GM12875 (cell line): ENCODE results near the gene CFB.
"Not testable (repeated sequence)": the region's sequence is repeated elsewhere in the genome, so short reads cannot be mapped to it uniquely, and the experiment has no call there.

ENCODE experiments used
- H3K4me3 ChIP-seq: one replicate; pipeline ENCODE4 v1.5.1; 2011; ENCODE audit warnings: low read depth, low read length, control low read depth
- TF ChIP-seq, protein P1 (sequence below): IDR thresholded peaks from 2 replicates; pipeline ENCODE4 v1.5.1; 2011; ENCODE audit warnings: low read depth, mild to moderate bottlenecking, control low read depth, inconsistent platforms, low read length, moderate library complexity, borderline replicate concordance; ENCODE audit not compliant: insufficient read depth

Gene CFB

DNA sequence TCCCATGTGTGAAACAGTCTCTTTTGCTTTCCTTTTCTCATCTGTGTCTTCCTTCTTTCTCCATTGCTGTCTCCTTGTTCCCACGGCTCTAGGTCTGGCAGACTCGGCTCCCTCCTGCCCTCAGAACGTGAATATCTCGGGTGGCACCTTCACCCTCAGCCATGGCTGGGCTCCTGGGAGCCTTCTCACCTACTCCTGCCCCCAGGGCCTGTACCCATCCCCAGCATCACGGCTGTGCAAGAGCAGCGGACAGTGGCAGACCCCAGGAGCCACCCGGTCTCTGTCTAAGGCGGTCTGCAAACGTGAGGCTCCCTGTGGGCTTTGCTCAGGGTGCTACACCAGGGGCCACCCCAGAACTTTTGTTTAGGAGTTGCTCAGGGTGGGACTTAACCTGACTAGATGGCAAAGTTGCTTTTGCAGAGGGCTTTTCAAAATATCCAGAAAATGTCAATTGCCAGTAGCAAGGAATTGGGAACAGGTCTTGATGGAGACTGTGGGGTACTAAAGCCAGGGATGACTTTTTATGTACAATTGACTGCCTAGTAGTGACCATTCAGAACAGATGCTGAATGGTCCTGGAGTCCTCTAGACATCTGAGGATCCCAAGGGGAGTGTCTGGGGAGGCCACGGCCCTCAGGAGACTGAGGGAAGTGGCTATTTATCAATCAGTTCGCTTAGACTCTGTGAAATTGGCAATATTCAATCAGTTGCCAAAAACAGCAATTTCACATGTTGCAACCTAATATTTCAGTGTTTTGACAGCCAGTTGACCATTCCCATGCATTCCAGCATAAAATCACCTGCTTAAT is 17.8 kb upstream of the CFB start:
- TF ChIP-seq, protein P1, sequence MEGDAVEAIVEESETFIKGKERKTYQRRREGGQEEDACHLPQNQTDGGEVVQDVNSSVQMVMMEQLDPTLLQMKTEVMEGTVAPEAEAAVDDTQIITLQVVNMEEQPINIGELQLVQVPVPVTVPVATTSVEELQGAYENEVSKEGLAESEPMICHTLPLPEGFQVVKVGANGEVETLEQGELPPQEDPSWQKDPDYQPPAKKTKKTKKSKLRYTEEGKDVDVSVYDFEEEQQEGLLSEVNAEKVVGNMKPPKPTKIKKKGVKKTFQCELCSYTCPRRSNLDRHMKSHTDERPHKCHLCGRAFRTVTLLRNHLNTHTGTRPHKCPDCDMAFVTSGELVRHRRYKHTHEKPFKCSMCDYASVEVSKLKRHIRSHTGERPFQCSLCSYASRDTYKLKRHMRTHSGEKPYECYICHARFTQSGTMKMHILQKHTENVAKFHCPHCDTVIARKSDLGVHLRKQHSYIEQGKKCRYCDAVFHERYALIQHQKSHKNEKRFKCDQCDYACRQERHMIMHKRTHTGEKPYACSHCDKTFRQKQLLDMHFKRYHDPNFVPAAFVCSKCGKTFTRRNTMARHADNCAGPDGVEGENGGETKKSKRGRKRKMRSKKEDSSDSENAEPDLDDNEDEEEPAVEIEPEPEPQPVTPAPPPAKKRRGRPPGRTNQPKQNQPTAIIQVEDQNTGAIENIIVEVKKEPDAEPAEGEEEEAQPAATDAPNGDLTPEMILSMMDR: no peak
- no peak overlapping the region for H3K4me3 ChIP-seq

DNA sequence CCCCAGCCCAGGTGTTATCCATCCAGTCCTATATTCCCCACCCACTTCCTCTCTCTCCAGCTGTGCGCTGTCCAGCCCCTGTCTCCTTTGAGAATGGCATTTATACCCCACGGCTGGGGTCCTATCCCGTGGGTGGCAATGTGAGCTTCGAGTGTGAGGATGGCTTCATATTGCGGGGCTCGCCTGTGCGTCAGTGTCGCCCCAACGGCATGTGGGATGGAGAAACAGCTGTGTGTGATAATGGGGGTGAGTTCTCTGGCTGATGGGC is 17.3 kb upstream of the CFB start:
- TF ChIP-seq, protein P1: no peak
- no peak overlapping the region for H3K4me3 ChIP-seq

DNA sequence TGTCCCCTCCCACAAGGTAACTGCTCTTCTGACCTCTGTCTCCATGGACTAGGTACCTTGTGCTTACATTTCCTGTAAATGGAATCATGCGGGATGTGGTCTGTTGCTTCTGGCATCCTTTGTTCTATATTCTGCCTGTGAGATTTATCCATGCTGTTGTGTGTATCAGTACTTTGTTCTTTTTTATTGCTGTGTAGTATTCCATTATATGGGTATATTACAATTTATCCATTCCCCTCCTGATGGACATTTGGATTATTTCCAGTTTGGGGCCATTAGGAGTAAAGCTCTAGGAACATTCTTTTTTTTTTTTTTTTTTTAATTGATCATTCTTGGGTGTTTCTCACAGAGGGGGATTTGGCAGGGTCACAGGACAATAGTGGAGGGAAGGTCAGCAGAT is 14.9 kb upstream of the CFB start:
- TF ChIP-seq, protein P1: no peak
- H3K4me3 ChIP-seq: no peak overlapping the region

DNA sequence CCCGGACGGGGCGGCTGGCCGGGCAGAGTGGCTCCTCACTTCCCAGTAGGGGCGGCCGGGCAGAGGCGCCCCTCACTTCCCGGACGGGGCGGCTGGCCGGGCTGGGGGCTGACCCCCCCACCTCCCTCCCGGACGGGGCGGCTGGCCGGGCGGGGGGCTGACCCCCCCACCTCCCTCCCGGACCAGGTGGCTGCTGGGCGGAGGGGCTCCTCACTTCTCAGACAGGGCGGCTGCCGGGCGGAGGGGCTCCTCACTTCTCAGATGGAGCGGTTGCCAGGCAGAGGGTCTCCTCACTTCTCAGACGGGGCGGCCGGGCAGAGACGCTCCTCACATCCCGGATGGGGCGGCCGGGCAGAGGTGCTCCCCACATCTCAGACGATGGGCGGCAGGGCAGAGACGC is 13.8 kb upstream of the CFB start:
- H3K4me3 ChIP-seq: not testable (repeated sequence)

DNA sequence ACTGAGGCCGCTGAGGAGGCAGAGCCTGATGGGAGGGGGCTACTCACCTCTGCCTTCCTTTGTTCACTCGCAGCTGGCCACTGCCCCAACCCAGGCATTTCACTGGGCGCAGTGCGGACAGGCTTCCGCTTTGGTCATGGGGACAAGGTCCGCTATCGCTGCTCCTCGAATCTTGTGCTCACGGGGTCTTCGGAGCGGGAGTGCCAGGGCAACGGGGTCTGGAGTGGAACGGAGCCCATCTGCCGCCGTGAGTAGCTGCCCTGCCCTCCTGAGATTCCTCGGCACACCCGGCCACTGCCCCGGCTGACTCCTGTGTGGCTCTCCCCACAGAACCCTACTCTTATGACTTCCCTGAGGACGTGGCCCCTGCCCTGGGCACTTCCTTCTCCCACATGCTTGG is 12.4 kb upstream of the CFB start:
- TF ChIP-seq, protein P1: no peak
- H3K4me3 ChIP-seq: no peak overlapping the region

DNA sequence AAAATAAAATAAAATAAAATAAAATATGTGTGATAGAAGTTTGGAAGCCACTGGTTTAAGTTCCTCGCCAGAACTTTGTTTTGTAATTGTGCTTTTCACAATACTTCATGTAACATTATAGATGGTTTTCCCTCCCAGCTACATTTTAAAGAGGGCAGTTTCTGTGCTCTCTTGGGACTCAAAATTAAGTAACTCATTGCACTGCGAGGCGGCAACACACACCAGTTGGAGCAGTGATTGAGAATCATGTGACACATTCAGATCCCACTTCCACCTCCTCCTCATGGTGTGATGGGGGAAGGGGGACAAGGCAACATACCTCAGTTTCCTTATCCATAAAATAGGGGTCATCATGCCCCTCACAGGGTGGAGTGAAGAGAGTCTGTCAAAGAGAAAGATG is 10.9 kb upstream of the CFB start:
- TF ChIP-seq, protein P1: no peak
- H3K4me3 ChIP-seq: no peak overlapping the region

DNA sequence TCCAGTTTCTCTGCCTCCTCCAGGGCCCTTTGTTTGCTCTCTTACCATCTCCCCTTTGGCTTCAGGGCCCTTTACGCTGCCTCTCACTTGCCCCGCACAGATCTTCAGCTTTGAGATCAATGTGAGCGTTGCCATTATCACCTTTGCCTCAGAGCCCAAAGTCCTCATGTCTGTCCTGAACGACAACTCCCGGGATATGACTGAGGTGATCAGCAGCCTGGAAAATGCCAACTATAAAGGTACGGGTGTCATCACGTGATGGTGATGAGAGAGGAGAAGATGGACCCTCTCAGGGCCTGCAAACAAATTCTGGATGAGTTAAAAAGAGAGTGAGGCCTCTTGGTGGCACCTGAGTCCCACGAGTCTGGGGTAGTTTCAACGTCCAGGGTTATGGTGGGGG is 10.1 kb upstream of the CFB start:
- TF ChIP-seq, protein P1: no peak
- no peak overlapping the region for H3K4me3 ChIP-seq
